OCI-LY3 (cell line): ENCODE results near the gene CELF2.

Experiments used
- H2AFZ ChIP-seq: fragments of 200-600, 300-600 bp; shearing (Covaris generic); 2 replicates; pipeline ENCODE4 v1.6.0; 2014; ENCODE audit warnings: antibody characterized with exemption, low read depth, low read length
- H3K27ac ChIP-seq: fragments of 200-600, 300-600 bp; sonication (generic); 2 replicates; pipeline ENCODE4 v1.5.1; 2014; ENCODE audit warnings: mild to moderate bottlenecking, low read length, moderate library complexity, mixed read lengths
- H3K27me3 ChIP-seq: fragments of 200-600, 300-600 bp; sonication (generic); 2 replicates; pipeline ENCODE4 v1.6.1; 2014; ENCODE audit warnings: low read depth, low read length, mixed read lengths
- H3K36me3 ChIP-seq: fragments of 200-600, 300-600 bp; sonication (generic); replicated peaks from 2 replicates; pipeline ENCODE3; 2014; ENCODE audit warnings: low read depth, low read length, mixed read lengths
- H3K4me1 ChIP-seq: fragments of 300-600, 200-600 bp; sonication (generic); 2 replicates; pipeline ENCODE4 v1.6.1; 2014; ENCODE audit warnings: low read length, mixed read lengths
- H3K4me2 ChIP-seq: fragments of 200-600, 300-600 bp; sonication (generic); 2 replicates; pipeline ENCODE4 v1.6.1; 2014; ENCODE audit warnings: low read length, mixed read lengths
- H3K4me3 ChIP-seq: fragments of 300-600, 200-600 bp; sonication (generic); 2 replicates; pipeline ENCODE4 v1.5.1; 2014; ENCODE audit warnings: antibody characterized with exemption, mild to moderate bottlenecking, low read length, moderate library complexity
- H3K79me2 ChIP-seq: fragments of 300-600, 200-600 bp; shearing (Covaris generic); 2 replicates; pipeline ENCODE4 v1.6.1; 2014; ENCODE audit warnings: mild to moderate bottlenecking, low read length, mixed read lengths
- H3K9ac ChIP-seq: fragments of 300-600, 200-600 bp; shearing (Covaris generic); 2 replicates; pipeline ENCODE4 v1.6.0; 2014; ENCODE audit warnings: mild to moderate bottlenecking, low read length, moderate library complexity
- H3K9me3 ChIP-seq: fragments of 200-600, 300-600 bp; shearing (Covaris generic); 2 replicates; pipeline ENCODE4 v1.6.1; 2014; ENCODE audit warnings: low read length, mixed read lengths; ENCODE audit not compliant: insufficient read depth
- H4K20me1 ChIP-seq: fragments of 200-600, 300-600 bp; sonication (generic); 2 replicates; pipeline ENCODE4 v1.6.1; 2016; ENCODE audit warnings: low read length, mixed read lengths; ENCODE audit not compliant: insufficient read depth
- CTCF ChIP-seq: fragments of 200-600, 300-600 bp; sonication (generic); IDR thresholded peaks from 2 replicates; pipeline ENCODE4 v1.5.1; 2014; ENCODE audit warnings: antibody characterized with exemption, low read length, low read depth
- EZH2phosphoT487 ChIP-seq: fragments of 200-600 bp; shearing (Covaris generic); IDR thresholded peaks from 2 replicates; pipeline ENCODE4 v1.6.1; 2018; ENCODE audit warnings: antibody characterized with exemption, mixed run types, low read depth

Gene CELF2

GRCh38 chr10:11256896-11257295 lies 239.2 kb downstream of the CELF2 start:
- no peaks in the 10 kb centered on the region for H3K9me3 ChIP-seq
- no peak overlapping the region for H2AFZ ChIP-seq
- H3K27me3 ChIP-seq: peaks cover 9% of the 10 kb centered on the region; the same call in 1 of the 2 replicates
- no peak overlapping the region for H3K9ac ChIP-seq
- H4K20me1 ChIP-seq: no peaks in the 10 kb centered on the region
- H3K36me3 ChIP-seq: no peaks in the 10 kb centered on the region
- TF ChIP-seq CTCF: no peak
- no peak for TF ChIP-seq EZH2phosphoT487
- no peak overlapping the region for H3K4me2 ChIP-seq
- H3K4me3 ChIP-seq: no peak overlapping the region
- H3K79me2 ChIP-seq: no peaks in the 10 kb centered on the region
- H3K27ac ChIP-seq: no peak overlapping the region
- H3K4me1 ChIP-seq: peaks cover 18% of the 10 kb centered on the region

- Histone ChIP-seq H3K27me3 (peaks cover 9% of the 10 kb centered on the region; the same call in 1 of the 2 replicates), H3K27ac (no peak overlapping the region), H2AFZ (no peak overlapping the region), H4K20me1 (no peaks in the 10 kb centered on the region), H3K36me3 (no peaks in the 10 kb centered on the region), H3K9me3 (no peaks in the 10 kb centered on the region), H3K79me2 (no peaks in the 10 kb centered on the region), H3K4me3 (no peak overlapping the region), H3K4me1 (peaks cover 18% of the 10 kb centered on the region), H3K9ac (no peak overlapping the region), H3K4me2 (no peak overlapping the region)
- TF ChIP-seq CTCF: no peak
- no peak for TF ChIP-seq EZH2phosphoT487
These were observed 239.9 kb downstream of the CELF2 start for GRCh38 chr10:11257440-11258090.

GRCh38 chr10:11260170-11260569 lies 242.5 kb downstream of the CELF2 start:
- TF ChIP-seq CTCF (no peak), EZH2phosphoT487 (no peak)
- H3K79me2 ChIP-seq: no peaks in the 10 kb centered on the region
- H3K27me3 ChIP-seq: peaks cover 2% of the 10 kb centered on the region; the same call in 1 of the 2 replicates
- no peak overlapping the region for H3K4me2 ChIP-seq
- no peak overlapping the region for H2AFZ ChIP-seq
- H3K4me3 ChIP-seq: no peak overlapping the region
- H3K9me3 ChIP-seq: no peaks in the 10 kb centered on the region
- H3K36me3 ChIP-seq: no peaks in the 10 kb centered on the region
- H3K27ac ChIP-seq: no peak overlapping the region
- no peak overlapping the region for H3K9ac ChIP-seq
- peaks cover 18% of the 10 kb centered on the region for H3K4me1 ChIP-seq
- H4K20me1 ChIP-seq: no peaks in the 10 kb centered on the region

- H3K27ac ChIP-seq: no peak overlapping the region
- H3K36me3 ChIP-seq: no peaks in the 10 kb centered on the region
- no peak overlapping the region for H3K9ac ChIP-seq
- H3K4me2 ChIP-seq: no peak overlapping the region
- no peaks in the 10 kb centered on the region; the same call in 1 of the 2 replicates for H3K27me3 ChIP-seq
- H3K4me3 ChIP-seq: no peak overlapping the region
- no peaks in the 10 kb centered on the region for H3K9me3 ChIP-seq
- TF ChIP-seq EZH2phosphoT487: no peak
- no peaks in the 10 kb centered on the region for H4K20me1 ChIP-seq
- H3K79me2 ChIP-seq: no peaks in the 10 kb centered on the region
- no peak overlapping the region for H2AFZ ChIP-seq
- H3K4me1 ChIP-seq: peaks cover 13% of the 10 kb centered on the region
These were observed 243.5 kb downstream of the CELF2 start for GRCh38 chr10:11261143-11261542.
